Cortex of kidney (tissue), 1 donor: ENCODE data around the gene MAP3K5.

Experiments
- DNase-seq: peaks from one replicate; lab custom pipeline; 2025; lab: John Stamatoyannopoulos, UW

MAP3K5 gene

DNA sequence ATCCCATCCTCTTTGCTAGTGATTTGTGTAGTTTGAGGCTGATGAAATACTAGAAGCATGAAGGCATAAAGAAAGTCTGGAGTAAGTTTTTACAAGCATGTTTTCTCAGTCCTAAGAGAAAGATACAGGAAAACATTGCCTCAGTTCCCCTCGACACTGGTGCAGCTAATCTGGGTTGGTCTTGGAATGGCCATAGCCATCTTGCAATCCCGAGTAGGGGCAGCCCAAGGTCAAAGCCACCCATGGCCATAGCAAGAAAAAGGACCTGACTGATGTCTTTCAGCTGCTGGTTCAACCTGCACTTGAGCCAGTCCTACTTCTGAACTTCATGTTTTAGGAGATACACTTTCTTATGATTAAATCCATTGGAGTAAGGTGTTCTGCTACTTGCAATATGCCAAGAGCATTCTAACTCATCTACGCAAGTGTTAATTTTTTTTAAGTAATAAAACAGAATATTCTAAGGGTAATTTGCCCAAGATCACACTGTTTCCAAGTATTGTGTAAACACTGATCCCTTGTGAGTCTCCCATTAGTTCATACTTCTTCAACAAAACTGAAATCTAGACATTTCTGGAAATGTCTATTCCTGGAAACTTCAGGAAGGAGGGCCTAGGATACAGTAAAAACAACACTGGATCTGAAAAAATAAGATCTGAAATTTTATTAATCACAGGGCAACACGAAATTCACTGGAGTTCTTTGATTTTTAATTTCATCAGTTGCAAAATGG lies 108.9 kb downstream of the MAP3K5 start:
- DNase-seq: no peak

DNA sequence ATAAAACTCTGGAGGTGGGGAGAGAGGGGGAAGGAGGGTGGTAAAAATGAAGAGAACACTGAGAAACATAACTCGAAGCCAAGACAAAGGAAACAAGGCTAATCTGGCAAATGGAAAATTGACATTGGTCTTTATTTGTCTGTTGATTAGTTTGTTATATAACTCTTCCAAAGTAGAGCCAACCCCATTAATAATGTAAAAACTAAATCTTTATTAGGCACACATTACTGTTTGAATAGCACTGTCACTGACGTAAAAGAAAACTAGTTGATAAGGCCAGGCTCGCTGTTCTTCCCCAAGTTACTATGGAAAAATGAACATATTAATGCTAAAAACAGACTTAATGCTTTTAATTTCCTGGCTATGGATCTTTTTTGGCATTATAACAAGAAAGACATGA lies 110.0 kb downstream of the MAP3K5 start:
- no peak for DNase-seq

GRCh38 chr6:136677822-136678221 lies 114.5 kb downstream of the MAP3K5 start:
- no peak for DNase-seq

- DNase-seq: no peak
Observed at GRCh38 chr6:136677344-136677743, 114.9 kb downstream of the MAP3K5 start.

DNA sequence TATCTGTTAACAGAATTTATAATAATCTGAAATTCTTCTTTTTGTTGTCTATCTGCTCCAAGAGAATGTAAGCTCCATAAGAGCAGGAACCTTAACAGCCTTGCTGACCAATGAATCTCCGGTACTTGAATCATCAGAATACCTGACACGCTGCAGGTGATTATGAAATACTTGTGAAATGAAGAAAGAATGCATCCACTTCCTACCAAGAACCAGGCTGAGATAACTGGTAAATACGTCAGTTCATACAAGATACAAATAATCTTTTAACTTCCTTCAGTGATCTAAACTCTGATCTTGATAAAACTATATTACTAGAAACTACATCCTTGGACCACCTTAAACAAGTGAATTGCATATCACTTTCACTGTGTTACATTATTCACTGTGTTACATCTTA lies 116.2 kb downstream of the MAP3K5 start:
- DNase-seq: no peak

GRCh38 chr6:136673571-136673970 lies 118.7 kb downstream of the MAP3K5 start:
- DNase-seq: no peak

- DNase-seq: no peak
Observed at GRCh38 chr6:136672144-136672543, 120.1 kb downstream of the MAP3K5 start.

DNA sequence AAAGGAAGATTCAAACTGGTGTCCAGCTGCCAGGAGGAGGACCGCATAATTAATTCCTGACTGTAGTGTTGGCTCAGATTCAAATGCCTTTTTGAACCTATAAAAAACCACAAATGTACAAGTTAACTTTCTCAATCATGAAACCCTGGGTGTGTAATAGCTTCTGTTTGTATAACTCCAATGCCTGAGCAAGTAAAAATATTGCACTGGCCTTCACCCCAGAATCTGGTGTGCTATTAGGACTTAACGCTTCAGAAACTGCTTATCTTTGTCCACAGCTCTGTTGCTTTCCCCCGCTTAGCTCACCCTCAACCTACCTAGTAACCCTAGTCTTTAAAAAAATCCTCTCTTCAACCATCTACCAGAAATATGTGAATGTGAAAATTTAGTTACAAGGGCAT lies 123.0 kb downstream of the MAP3K5 start:
- DNase-seq: no peak

DNA sequence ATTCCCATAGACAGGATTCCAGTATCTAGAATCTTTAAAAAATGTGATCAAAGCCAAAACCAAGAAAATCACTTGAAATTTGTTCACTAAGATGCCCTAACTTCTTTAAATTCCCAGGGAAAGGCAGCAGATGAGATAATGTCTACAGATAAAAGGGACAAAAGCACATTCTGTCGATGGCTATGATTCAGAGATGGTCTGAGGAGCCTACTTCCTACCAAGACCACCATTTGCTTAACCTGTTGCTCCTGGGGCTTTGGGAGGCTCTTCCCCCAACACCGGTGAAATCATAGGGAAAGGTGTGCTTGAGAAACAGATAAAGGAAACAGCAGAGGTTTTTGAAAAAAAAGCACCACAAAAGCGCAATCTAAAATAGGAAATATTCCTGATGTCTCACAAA lies 123.7 kb downstream of the MAP3K5 start:
- no peak for DNase-seq

DNA sequence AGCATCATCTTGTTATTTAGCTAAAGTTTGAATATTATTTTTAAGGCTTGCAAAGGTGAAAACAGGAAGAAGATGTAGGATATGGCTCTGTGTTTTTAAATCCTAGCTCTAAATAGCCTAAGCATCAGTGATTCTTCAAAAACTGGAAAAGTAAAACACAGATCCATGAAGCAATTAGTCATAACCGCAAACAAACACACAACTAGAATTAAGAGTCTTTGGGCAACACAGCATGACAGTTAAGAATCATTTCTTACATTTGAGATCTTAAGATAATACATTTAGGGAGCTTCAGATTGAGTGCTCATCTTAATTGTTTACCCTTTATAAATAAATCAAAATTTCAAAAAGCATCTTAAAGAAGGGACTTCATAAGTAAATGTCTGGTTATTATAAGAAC lies 126.2 kb downstream of the MAP3K5 start:
- no peak for DNase-seq

DNA sequence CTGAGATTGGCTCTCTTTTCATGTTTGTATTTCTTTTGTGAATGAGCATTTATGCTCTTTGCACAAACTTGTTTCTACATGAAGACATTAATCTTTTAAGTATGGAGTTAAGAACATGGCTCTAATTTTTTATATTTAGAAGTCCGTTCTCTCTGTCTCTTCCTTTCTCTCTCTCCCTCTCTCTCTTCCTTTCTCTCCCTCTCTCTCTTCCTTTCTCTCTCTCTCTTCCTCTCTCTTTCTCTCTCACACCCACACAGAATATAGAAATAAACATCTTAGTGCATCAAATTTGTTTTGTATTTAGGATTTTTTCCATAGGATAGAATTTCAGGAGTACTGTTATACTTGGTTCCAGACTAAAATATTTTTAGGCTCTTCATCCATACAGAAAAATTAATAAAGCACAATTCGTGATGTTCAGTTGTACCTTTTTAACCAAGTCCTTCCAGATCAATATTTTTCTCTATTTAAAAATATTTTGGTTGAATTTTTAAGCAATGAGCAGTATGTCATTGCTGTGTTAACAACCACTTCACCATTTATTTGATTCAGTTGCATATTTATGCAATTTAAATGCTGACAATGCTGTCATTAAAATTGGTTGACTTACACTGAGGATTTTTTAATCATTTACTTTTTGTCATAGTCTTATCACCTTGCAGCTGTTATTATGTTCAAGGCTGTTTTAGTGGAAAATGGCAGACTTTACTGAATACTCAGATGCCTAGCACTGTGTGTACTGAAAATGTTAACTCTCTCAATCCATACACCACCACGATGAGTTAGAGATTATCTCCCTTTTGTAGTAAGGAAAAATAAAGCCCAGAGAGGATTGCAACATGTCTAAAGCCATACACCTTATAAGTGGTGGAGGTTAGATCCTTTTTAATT lies 129.7 kb downstream of the MAP3K5 start:
- no peak for DNase-seq

- no peak for DNase-seq
Observed at GRCh38 chr6:136660727-136661126, 131.6 kb downstream of the MAP3K5 start.

- DNase-seq: no peak
Observed at GRCh38 chr6:136659991-136660499, 132.2 kb downstream of the MAP3K5 start.

DNA sequence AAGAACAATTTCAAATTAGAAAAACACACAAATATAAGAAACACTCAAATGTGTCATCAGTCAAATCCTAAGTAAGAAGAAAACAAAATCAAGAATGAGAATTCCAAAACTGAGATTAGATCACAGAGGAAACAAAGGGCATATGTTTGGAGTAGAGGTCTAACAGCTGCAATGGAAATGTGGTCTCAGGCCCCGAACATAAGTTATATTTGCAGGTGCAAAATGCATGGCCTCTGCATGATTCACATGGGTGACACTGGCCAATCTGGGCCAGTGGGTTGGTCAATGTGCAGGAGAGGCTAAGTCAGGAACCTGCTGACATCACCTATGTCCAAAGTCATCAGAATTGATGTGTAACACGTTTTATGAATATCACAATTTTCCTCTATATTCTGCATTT lies 133.6 kb downstream of the MAP3K5 start:
- no peak for DNase-seq

DNA sequence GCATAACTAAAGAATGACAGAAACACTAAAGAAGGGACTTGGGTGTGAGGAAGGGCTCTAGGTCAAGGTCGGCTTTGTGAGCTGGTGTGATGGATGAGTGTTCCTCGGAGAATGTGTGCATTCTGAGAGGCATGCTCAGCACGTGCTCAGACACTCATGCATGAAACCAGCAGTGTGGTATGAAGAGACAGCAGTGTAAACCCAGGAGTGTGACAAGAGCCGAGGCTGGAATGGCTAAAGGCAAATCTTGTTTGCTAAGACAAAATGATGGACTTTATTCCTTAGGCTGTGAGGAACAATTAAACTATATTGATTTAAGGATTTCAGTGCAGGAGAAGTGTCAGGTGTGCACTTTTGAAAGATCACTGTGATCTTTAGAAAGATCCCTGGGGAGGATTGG lies 134.6 kb downstream of the MAP3K5 start:
- no peak for DNase-seq

DNA sequence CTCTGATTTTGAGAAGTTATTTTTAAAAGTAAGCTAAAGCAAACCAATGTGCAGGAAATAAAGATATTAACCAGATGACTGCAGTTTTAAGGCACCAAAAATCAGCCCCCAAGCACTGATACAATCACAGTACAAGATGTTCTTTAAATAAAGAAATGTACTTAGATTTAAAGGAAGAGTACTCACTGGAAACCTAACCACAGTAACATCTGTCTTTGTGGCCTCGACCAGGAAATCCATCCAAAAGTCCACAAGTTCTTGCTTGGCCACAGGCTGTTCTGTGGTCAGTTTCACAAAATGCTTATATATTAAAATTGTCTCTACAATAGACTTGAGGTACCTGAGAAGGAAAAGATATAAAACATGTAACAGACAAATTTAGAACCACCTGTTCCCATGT lies 136.2 kb downstream of the MAP3K5 start:
- no peak for DNase-seq

DNA sequence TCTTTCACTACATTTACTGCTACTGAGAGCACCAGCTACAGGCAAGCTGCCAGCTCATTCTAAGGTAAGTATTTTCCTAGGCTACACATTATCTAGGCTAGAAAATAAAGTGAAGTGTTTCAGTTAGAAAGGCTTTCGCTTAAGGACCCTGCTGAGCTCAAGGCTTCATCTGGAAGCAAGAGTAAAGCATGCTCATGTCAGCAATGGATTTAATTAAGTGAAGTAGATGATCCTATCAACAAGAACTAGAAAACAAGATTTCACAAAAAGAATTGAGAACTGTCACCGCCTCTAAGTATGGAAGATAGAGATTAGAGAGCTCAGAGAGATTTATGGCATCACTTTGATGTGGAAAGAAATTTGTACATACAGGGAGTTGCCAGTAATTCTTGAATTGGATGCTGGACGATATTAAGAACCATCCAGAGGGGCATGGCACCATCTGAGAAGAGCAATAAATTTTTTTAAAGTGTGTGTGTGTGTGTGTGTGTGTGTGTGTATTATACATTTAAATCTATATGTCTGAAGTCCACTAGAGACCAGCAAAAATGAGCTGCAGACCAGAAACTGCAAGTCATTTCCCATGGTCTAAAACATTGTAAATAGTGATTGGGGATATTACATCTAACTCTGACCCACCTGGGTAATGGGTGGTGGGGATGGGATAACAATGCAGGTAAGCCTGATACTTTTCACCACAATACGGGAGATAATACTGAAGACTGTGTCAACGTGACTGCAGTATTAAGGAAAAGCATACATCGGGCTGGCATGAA lies 136.8 kb downstream of the MAP3K5 start:
- no peak for DNase-seq

DNA sequence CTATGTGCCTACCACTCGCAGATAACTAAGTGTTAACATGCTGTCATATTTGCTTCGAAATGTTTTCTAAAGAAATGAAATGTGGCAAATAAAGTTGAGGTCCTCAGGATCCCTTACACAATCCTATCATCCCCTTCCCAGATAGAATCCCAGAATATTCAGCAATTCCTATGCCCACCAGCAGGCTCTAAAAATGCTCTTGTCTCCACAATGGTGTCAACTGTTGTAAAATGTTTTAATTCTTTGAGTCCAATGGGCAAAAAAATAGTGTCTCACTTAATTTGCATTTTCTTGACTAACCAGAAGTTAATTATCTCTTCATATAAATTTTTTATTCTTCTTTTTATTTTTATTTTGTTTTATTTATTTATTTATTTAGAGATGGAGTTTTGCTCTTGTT lies 138.2 kb downstream of the MAP3K5 start:
- no peak for DNase-seq

DNA sequence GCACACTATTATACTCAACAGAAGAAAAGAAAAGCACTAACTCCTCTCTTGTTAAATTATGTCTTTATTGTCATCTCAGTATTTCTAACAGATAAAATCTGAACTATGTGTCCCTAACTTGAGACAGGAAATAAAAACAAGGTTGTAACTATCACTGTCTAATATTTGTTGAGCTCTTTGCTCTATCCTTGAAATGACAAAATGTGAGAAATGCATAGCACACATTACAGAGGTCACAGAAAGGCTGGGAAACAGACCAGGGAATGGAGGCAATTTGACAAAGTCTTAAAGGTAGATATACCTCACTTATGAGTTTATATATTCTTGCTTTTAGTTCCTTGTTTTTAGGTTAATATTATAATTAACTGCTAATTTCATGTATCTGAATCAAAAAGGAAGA lies 139.6 kb downstream of the MAP3K5 start:
- DNase-seq: no peak

GRCh38 chr6:136651982-136652381 lies 140.3 kb downstream of the MAP3K5 start:
- no peak for DNase-seq

GRCh38 chr6:136647363-136647852 lies 144.9 kb downstream of the MAP3K5 start:
- no peak for DNase-seq

DNA sequence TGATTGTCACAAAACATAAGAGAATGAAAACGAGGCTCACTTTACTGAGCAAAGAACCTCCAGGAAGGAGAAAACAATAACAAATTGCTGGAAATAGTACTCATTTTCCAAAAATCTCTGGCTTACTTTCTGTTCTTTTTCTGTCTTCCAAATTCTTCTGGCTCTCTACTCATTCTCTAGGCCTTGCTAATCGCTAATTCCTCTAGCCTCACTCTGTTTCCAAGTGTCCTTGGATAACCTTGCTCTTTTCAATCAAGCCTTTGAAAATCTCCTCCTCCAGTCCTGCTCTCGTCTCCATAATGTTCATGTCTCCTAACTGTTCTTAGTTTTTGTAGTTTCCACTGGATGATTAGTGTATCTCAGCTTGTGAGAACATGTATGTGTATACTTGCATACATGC lies 145.9 kb downstream of the MAP3K5 start:
- no peak for DNase-seq
